ENCODE measurements around the gene EIF5A.
A peak's percentile ranks its signal among the peaks of the same experiment; 100 is the strongest.

The EIF5A gene

GRCh38 chr17:7352910-7353635 lies 45.6 kb downstream of the EIF5A start:
- DNase-seq (ENCODE audit: low spot score): no peak
- no peak for TF ChIP-seq CTCF (IDR thresholded peaks at IDR 0.05)
- Histone ChIP-seq H3K27ac (peak overlapping the region in 1 of 2 donors; percentile 99), H3K4me3 (peak overlapping the region; percentile 97)

DNA sequence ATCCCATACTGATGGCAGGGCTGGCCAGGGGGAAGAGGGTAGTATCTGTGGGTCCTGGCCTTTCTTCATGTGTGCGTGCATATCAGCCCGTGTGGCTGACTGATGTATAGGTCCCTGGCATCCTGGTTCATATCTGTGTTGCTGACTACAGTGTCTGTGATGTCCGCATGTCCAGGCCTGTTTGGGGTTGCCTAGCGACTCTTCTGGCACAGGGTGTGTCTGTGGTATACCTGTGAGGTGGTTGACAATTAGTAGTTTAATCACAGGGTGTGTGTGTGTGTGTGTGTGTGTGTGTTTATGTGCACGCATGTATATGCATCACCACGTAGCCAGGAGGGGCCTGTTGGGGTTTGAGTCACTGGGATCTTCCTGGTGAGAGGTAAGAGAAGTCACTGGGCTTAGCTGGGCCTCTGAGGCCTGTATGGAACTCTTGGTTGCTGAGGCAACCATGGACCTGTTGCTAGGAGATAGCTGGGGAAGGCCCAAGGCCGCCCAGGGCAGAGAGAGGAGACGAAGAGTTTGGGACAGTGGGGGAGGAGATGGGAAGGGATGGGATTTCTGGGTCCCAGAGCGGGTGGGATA lies 46.9 kb downstream of the EIF5A start:
- DNase-seq (ENCODE audit: low spot score): no peak
- Histone ChIP-seq H3K4me3 (peak overlapping the region; percentile 19), H3K27ac (peak overlapping the region in 1 of 2 donors; percentile 42)
- TF ChIP-seq CTCF (IDR thresholded peaks at IDR 0.05): no peak

DNA sequence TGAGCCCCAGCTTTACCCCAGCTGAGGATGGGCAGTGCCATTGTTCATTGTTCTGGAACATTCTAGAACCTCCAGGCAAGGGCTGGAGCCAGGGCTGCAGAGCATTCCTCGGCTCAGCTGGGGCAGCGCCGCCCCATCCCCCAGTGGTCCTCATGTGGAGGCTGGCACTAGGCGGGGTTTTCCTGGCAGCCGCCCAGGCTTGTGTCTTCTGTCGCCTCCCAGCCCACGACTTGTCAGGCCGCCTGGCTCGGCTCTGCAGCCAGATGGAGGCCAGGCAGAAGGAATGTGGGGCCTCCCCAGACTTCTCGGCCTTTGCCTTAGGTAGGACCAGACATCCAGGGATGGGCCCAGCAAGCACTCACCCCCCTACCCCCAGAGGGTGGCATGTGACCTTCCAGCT lies 47.6 kb downstream of the EIF5A start, which contains the start of gene TMEM95:
Gene TMEM95, plus strand, starts transcription at position 104 of the 400 bp plus-strand sequence. Its CDS starts 49 bp downstream, at position 153.
- no peak for TF ChIP-seq CTCF (IDR thresholded peaks at IDR 0.05)
- Histone ChIP-seq H3K27ac (peak within 1 kb of the TSS in 1 of 2 donors; percentile 42), H3K4me3 (peak within 1 kb of the TSS; percentile 19)
- DNase-seq (ENCODE audit: low spot score): no peak

DNA sequence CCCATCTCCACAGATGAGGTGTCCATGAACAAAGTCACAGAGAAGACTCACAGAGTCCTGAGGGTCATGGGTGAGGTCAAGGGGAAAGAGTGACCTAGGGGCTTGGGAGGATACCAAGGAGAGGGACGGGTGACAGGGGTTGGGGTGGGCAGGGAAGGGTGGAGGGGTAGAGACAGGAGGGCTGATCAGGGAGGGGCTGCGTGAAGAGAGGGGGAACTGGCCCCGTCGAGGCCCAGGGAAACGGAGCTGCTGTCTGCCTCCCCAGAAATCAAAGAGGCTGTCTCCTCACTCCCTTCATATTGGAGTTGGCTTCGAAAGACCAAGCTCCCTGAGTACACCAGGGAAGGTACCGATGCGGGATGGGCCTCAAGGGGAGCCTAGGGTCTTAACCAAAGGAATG lies 48.1 kb downstream of the EIF5A start:
- no peak for DNase-seq (ENCODE audit: low spot score)
- no peak for TF ChIP-seq CTCF (IDR thresholded peaks at IDR 0.05)
- peak overlapping the region in 1 of 2 donors; percentile 42 for H3K27ac ChIP-seq
- H3K4me3 ChIP-seq: no peak overlapping the region

- H3K4me3 ChIP-seq: no peak overlapping the region
- peak; percentile 54 for TF ChIP-seq CTCF (IDR thresholded peaks at IDR 0.05)
- H3K27ac ChIP-seq: peak overlapping the region in 1 of 2 donors; percentile 39
- DNase-seq (ENCODE audit: low spot score): no peak
Measured at GRCh38 chr17:7356072-7356549, 48.7 kb downstream of the EIF5A start.

- TF ChIP-seq CTCF (IDR thresholded peaks at IDR 0.05): no peak
- no peak overlapping the region for H3K4me3 ChIP-seq
- DNase-seq (ENCODE audit: low spot score): no peak
- peak overlapping the region in 1 of 2 donors; percentile 39 for H3K27ac ChIP-seq
Measured at GRCh38 chr17:7356756-7357155, 49.3 kb downstream of the EIF5A start.

DNA sequence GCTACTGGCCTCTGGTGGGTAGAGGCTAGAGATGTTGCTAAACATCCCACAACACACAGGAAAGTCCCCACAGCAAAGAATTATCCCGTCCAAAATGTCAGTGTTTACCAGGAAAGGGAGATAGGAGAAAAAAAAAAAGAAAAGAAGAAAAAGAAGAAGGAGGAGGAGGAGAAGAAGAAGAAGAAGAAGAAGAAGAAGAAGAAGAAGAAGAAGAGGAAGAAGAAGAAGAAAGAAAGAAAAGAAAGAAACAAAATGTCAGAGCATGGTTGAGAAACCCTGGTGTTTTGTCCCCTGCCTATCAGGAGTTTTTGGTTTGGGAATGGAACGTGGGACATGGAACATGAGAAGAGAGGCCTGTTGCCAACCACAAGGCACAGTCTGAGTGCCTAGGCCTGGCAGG lies 50.0 kb downstream of the EIF5A start:
- TF ChIP-seq CTCF (IDR thresholded peaks at IDR 0.05): no peak
- H3K4me3 ChIP-seq: no peak overlapping the region
- no peak for DNase-seq (ENCODE audit: low spot score)
- no peak overlapping the region for H3K27ac ChIP-seq
